Liver (tissue), 9 donors: Measurements from ENCODE around the gene PYGO2. TPM values are rescaled to one million over a fixed set of nuclear protein-coding genes. Genes with fewer than 3 reads are reported as not detected.

ENCODE experiments used
- DNase-seq: peaks from one replicate; pipeline ENCODE4 v3.0.0-alpha.2; 2017; ENCODE audit warnings: low spot score
- H3K27ac ChIP-seq, 2 donors: one replicate each; pipeline ENCODE4 v1.7.0; 2013; ENCODE audit warnings: inconsistent platforms in 2 of 2, low read length in 2 of 2, control low read depth in 1 of 2, low read depth in 1 of 2, mild to moderate bottlenecking in 1 of 2
- H3K27me3 ChIP-seq, 4 donors: one replicate each; pipeline versions ENCODE4 v1.6.1 to v1.7.0; 2013; ENCODE audit warnings: low read length in 3 of 4, inconsistent platforms in 1 of 4, mild to moderate bottlenecking in 1 of 4, moderate library complexity in 1 of 4; ENCODE audit not compliant: control insufficient read depth in 4 of 4, insufficient read depth in 4 of 4
- H3K36me3 ChIP-seq, 4 donors: one replicate each; pipeline versions ENCODE4 v1.6.1 to v1.7.0; 2013; ENCODE audit warnings: low read length in 3 of 4, mild to moderate bottlenecking in 3 of 4, low read depth in 1 of 4, moderate library complexity in 1 of 4; ENCODE audit not compliant: control insufficient read depth in 4 of 4, insufficient read depth in 3 of 4
- H3K4me1 ChIP-seq, 4 donors: one replicate each; pipeline versions ENCODE4 v1.6.1 to v1.7.0; 2013; ENCODE audit warnings: low read length in 3 of 4, mild to moderate bottlenecking in 3 of 4, moderate library complexity in 1 of 4; ENCODE audit not compliant: control insufficient read depth in 4 of 4, insufficient read depth in 4 of 4
- H3K4me3 ChIP-seq, 3 donors: one replicate each; pipeline versions ENCODE4 v1.6.1 to v1.7.0; 2013; ENCODE audit warnings: low read length in 3 of 3, control low read depth in 1 of 3, low read depth in 1 of 3, mild to moderate bottlenecking in 1 of 3
- H3K9ac ChIP-seq, 2 donors: one replicate each; pipeline ENCODE4 v1.7.0; 2013; ENCODE audit warnings: low read length in 2 of 2, mild to moderate bottlenecking in 2 of 2, moderate library complexity in 2 of 2, control low read depth in 1 of 2, low read depth in 1 of 2
- H3K9me3 ChIP-seq, 4 donors: one replicate each; pipeline versions ENCODE4 v1.6.1 to v1.7.0; 2013; ENCODE audit warnings: low read length in 3 of 4; ENCODE audit not compliant: control insufficient read depth in 4 of 4
- ATF3 ChIP-seq: IDR thresholded peaks from 2 replicates; pipeline ENCODE4 v1.6.1; 2016; ENCODE audit warnings: antibody characterized with exemption
- EGR1 ChIP-seq, 2 donors: IDR thresholded peaks; 2 replicates each; pipeline ENCODE4 v1.6.1; 2016 to 2018; ENCODE audit warnings: antibody characterized with exemption in 2 of 2, low read depth in 2 of 2
- FOXA1 ChIP-seq: IDR thresholded peaks from 2 replicates; pipeline ENCODE4 v1.6.1; 2016; ENCODE audit warnings: antibody characterized with exemption
- FOXA2 ChIP-seq: IDR thresholded peaks from 2 replicates; pipeline ENCODE4 v1.6.1; 2016; ENCODE audit warnings: antibody characterized with exemption
- GABPA ChIP-seq, 2 donors: IDR thresholded peaks in 1 of 2; conservative IDR thresholded peaks in 1 of 2; 2 replicates each; pipeline ENCODE4 v1.6.1; 2016; ENCODE audit warnings: antibody characterized with exemption in 2 of 2, mild to moderate bottlenecking in 1 of 2, moderate library complexity in 1 of 2
- HNF4A ChIP-seq, 2 donors: conservative IDR thresholded peaks; 2 replicates each; pipeline ENCODE4 v1.6.1; 2016; ENCODE audit warnings: antibody characterized with exemption in 2 of 2, mild to moderate bottlenecking in 2 of 2
- HNF4G ChIP-seq: IDR thresholded peaks from 2 replicates; pipeline ENCODE4 v1.6.1; 2016; ENCODE audit warnings: antibody characterized with exemption
- JUND ChIP-seq, 2 donors: IDR thresholded peaks; 2 replicates each; pipeline ENCODE4 v1.6.1; 2016; ENCODE audit warnings: antibody characterized with exemption in 2 of 2
- MAX ChIP-seq: IDR thresholded peaks from 2 replicates; pipeline ENCODE4 v1.6.1; 2016; ENCODE audit warnings: antibody characterized with exemption
- NR2F2 ChIP-seq: IDR thresholded peaks from 2 replicates; pipeline ENCODE4 v1.6.1; 2016; ENCODE audit warnings: antibody characterized with exemption
- RAD21 ChIP-seq, 2 donors: IDR thresholded peaks; 2 replicates each; pipeline ENCODE4 v1.6.1; 2016; ENCODE audit warnings: antibody characterized with exemption in 2 of 2, mild to moderate bottlenecking in 2 of 2
- RXRA ChIP-seq, 2 donors: IDR thresholded peaks; 2 replicates each; pipeline ENCODE4 v1.6.1; 2017 to 2018; ENCODE audit warnings: antibody characterized with exemption in 2 of 2, mild to moderate bottlenecking in 1 of 2
- SP1 ChIP-seq: IDR thresholded peaks from 2 replicates; pipeline ENCODE4 v1.6.1; 2018; ENCODE audit warnings: antibody characterized with exemption, mild to moderate bottlenecking
- YY1 ChIP-seq: IDR thresholded peaks from 2 replicates; pipeline ENCODE4 v1.6.1; 2016; ENCODE audit warnings: antibody characterized with exemption, mild to moderate bottlenecking
- WGBS: extraction: QIAGEN DNeasy Blood & Tissue Kit; methylation state at CpG from one replicate; pipeline ENCODE4 v1.1.7; 2013; 5-methylcytosine and 5-hydroxymethylcytosine counted together
- polyA plus RNA-seq, 2 donors: library from polyadenylated mRNA; stranded (reverse) in 1 of 2; unstranded in 1 of 2; fragments of 200-250 nt in 1 of 2; fragments of >200 nt in 1 of 2; fragmentation: Nextera tagmentation in 1 of 2; extraction: Ambion mirVana in 1 of 2; gene quantifications; one replicate each; pipeline versions ENCODE4 v1.2.1 to v1.2.3, GENCODE V29; 2013 to 2015
- total RNA-seq, 2 donors: library from RNA; depleted of rRNA; stranded (reverse); fragments of >200 nt; gene quantifications; one replicate each; pipeline ENCODE4 v1.2.3, GENCODE V29; 2014
- TF ChIP-seq, protein P1 (sequence below): fragments of 150-350 bp; IDR thresholded peaks from 2 replicates; pipeline ENCODE4 v1.5.1; 2017; ENCODE audit warnings: improper control_type of control experiment, low read depth, low read length; ENCODE audit not compliant: missing input control
- TF ChIP-seq, protein P2 (sequence below): IDR thresholded peaks from 2 replicates; pipeline ENCODE4 v1.6.1; 2016; ENCODE audit warnings: antibody characterized with exemption, mild to moderate bottlenecking
- TF ChIP-seq, protein P3 (sequence below): IDR thresholded peaks from 2 replicates; pipeline ENCODE4 v1.6.1; 2016; ENCODE audit warnings: antibody characterized with exemption
- donor health status: healthy.
- donor health status: healthy.
- donor health status: healthy.
- donor health status: healthy.
- donor health status: healthy.

Gene PYGO2, protein sequence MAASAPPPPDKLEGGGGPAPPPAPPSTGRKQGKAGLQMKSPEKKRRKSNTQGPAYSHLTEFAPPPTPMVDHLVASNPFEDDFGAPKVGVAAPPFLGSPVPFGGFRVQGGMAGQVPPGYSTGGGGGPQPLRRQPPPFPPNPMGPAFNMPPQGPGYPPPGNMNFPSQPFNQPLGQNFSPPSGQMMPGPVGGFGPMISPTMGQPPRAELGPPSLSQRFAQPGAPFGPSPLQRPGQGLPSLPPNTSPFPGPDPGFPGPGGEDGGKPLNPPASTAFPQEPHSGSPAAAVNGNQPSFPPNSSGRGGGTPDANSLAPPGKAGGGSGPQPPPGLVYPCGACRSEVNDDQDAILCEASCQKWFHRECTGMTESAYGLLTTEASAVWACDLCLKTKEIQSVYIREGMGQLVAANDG
- total RNA-seq (1 to 10 TPM; 6.5 to 7.4 TPM), polyA plus RNA-seq (1 to 10 TPM; 5.0 to 8.2 TPM)

DNA sequence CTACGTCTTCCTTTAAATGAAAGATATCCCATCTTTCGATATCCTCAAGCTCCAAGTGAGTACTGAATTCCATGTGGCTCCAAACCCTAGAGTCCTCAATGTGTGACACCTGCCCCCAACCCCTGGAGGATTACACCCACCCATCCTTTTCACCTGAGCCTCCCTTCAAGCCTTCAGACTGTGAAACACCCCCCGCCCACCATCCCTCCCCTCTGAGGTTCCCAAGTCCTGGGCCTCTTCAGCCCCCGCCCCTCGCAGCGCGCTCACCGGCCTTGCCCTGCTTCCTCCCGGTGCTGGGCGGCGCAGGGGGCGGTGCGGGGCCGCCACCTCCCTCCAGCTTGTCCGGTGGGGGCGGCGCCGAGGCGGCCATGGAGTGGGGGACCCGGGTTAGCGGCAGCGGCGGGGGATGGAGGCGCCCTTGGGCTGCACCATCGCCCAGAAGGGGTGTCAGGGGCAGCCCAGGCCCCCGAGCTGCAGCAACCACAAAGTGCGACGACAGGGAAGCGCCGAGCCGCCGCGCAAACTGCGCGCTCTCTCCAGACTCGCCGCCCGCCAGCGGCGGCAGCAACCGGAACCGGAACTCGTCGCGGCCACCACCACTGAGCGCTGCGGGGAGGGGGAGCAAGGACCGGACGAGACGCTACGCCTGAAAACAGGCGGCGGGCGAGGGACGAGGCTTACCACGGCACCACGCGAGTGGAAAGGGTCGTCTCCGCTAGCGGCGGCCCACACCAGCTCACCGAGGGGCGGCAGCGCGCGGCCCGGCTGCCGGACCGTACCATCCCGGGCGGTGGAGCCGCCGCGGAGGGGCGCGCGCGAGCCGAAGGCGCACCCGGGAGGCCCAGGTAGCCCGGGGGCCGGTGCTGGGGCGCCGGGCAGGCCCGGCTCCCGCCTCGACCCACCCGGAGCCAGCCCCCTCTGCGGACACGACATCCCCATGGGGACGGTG, at the start of gene PYGO2:
PYGO2 (minus strand) TSS at position 576 of the 949 bp plus-strand sequence; CDS start at position 370, 206 bp downstream.
- TF ChIP-seq RAD21 (IDR thresholded peaks at IDR 0.05): peak; percentile 39 to 60
- peak; percentile 75 to 91 for TF ChIP-seq GABPA (IDR thresholded peaks at IDR 0.05 in 1 of 2, conservative IDR thresholded peaks at IDR 0.05 in 1 of 2)
- peak; percentile 60 for TF ChIP-seq YY1
- TF ChIP-seq, protein P1, sequence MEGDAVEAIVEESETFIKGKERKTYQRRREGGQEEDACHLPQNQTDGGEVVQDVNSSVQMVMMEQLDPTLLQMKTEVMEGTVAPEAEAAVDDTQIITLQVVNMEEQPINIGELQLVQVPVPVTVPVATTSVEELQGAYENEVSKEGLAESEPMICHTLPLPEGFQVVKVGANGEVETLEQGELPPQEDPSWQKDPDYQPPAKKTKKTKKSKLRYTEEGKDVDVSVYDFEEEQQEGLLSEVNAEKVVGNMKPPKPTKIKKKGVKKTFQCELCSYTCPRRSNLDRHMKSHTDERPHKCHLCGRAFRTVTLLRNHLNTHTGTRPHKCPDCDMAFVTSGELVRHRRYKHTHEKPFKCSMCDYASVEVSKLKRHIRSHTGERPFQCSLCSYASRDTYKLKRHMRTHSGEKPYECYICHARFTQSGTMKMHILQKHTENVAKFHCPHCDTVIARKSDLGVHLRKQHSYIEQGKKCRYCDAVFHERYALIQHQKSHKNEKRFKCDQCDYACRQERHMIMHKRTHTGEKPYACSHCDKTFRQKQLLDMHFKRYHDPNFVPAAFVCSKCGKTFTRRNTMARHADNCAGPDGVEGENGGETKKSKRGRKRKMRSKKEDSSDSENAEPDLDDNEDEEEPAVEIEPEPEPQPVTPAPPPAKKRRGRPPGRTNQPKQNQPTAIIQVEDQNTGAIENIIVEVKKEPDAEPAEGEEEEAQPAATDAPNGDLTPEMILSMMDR: peak; percentile 5
- no peak for TF ChIP-seq MAX
- Histone ChIP-seq H3K27ac (peak within 1 kb of the TSS; percentile 83 to 97), H3K36me3 (peaks cover 6 to 39% (median 21%) of the 10 kb centered on the region in 4 donors)

GRCh38 chr1:155011004-155011416, 49.4 kb upstream of the PYGO2 start:
- Histone ChIP-seq H3K4me3 (no peak overlapping the region), H3K9me3 (no peaks in the 10 kb centered on the region), H3K27me3 (no peaks in the 10 kb centered on the region), H3K36me3 (peaks cover 3 to 19% (median 7%) of the 10 kb centered on the region in 4 donors), H3K27ac (peak overlapping the region; percentile 8 to 13), H3K9ac (no peak overlapping the region), H3K4me1 (peaks cover 56 to 90% (median 72%) of the 10 kb centered on the region in 4 donors)
- WGBS: 83% methylated on average over 5 of the region's 5 CpGs
- no peak for TF ChIP-seq MAX
- TF ChIP-seq HNF4G: no peak
- no peak for TF ChIP-seq EGR1 (IDR thresholded peaks at IDR 0.05; ENCODE audit: low read depth in 2 of 2)
- TF ChIP-seq NR2F2: no peak
- TF ChIP-seq RAD21 (IDR thresholded peaks at IDR 0.05): no peak
- TF ChIP-seq, protein P2, sequence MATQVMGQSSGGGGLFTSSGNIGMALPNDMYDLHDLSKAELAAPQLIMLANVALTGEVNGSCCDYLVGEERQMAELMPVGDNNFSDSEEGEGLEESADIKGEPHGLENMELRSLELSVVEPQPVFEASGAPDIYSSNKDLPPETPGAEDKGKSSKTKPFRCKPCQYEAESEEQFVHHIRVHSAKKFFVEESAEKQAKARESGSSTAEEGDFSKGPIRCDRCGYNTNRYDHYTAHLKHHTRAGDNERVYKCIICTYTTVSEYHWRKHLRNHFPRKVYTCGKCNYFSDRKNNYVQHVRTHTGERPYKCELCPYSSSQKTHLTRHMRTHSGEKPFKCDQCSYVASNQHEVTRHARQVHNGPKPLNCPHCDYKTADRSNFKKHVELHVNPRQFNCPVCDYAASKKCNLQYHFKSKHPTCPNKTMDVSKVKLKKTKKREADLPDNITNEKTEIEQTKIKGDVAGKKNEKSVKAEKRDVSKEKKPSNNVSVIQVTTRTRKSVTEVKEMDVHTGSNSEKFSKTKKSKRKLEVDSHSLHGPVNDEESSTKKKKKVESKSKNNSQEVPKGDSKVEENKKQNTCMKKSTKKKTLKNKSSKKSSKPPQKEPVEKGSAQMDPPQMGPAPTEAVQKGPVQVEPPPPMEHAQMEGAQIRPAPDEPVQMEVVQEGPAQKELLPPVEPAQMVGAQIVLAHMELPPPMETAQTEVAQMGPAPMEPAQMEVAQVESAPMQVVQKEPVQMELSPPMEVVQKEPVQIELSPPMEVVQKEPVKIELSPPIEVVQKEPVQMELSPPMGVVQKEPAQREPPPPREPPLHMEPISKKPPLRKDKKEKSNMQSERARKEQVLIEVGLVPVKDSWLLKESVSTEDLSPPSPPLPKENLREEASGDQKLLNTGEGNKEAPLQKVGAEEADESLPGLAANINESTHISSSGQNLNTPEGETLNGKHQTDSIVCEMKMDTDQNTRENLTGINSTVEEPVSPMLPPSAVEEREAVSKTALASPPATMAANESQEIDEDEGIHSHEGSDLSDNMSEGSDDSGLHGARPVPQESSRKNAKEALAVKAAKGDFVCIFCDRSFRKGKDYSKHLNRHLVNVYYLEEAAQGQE: no peak
- TF ChIP-seq RXRA (IDR thresholded peaks at IDR 0.05): no peak
- TF ChIP-seq YY1: no peak
- TF ChIP-seq, protein P3, sequence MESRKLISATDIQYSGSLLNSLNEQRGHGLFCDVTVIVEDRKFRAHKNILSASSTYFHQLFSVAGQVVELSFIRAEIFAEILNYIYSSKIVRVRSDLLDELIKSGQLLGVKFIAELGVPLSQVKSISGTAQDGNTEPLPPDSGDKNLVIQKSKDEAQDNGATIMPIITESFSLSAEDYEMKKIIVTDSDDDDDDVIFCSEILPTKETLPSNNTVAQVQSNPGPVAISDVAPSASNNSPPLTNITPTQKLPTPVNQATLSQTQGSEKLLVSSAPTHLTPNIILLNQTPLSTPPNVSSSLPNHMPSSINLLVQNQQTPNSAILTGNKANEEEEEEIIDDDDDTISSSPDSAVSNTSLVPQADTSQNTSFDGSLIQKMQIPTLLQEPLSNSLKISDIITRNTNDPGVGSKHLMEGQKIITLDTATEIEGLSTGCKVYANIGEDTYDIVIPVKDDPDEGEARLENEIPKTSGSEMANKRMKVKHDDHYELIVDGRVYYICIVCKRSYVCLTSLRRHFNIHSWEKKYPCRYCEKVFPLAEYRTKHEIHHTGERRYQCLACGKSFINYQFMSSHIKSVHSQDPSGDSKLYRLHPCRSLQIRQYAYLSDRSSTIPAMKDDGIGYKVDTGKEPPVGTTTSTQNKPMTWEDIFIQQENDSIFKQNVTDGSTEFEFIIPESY: no peak
- TF ChIP-seq ATF3: no peak
- TF ChIP-seq FOXA1: no peak
- TF ChIP-seq FOXA2: no peak
- no peak for TF ChIP-seq HNF4A (conservative IDR thresholded peaks at IDR 0.05)
- TF ChIP-seq, protein P1: no peak
- no peak for TF ChIP-seq JUND (IDR thresholded peaks at IDR 0.05)
- no peak for TF ChIP-seq SP1
- no peak for TF ChIP-seq GABPA (IDR thresholded peaks at IDR 0.05 in 1 of 2, conservative IDR thresholded peaks at IDR 0.05 in 1 of 2)
- no peak for DNase-seq

More for the DNA sequence above, at the start of gene PYGO2:
- H3K9ac ChIP-seq: peak within 1 kb of the TSS; percentile 88
- DNase-seq: peak; percentile 84
- H3K9me3 ChIP-seq: no peaks in the 10 kb centered on the region
- under 1% methylated on average over 93 of the region's 93 CpGs for WGBS
- H3K27me3 ChIP-seq: no peaks in the 10 kb centered on the region
- H3K4me1 ChIP-seq: peaks cover 1 to 49% (median 28%) of the 10 kb centered on the region in 4 donors
- peak within 1 kb of the TSS; percentile 78 to 86 (median 82) for H3K4me3 ChIP-seq
